Measurements from ENCODE around the gene OTOGL.

GRCh38 chr12:80101126-80101525, 1.8 kb downstream of the OTOGL start:
- TF ChIP-seq CTCF (conservative IDR thresholded peaks at IDR 0.05) (no peak), EZH2 (IDR thresholded peaks at IDR 0.05; ENCODE audit: low read depth) (no peak)
